GM12892 (cell line): Measurements from ENCODE around the gene CCL4.
"Not testable (repeated sequence)": the region's sequence is repeated elsewhere in the genome, so short reads cannot be mapped to it uniquely, and the experiment has no call there.

Experiments
- DNase-seq: peaks from one replicate; pipeline ENCODE4 v3.0.0; 2011; ENCODE audit not compliant: insufficient read length
- FAIRE-seq: peaks from 2 replicates; lab custom pipeline; 2011; peaks lifted over from hg19 to GRCh38; lab: Jason Lieb, UNC
- POLR2A ChIP-seq: IDR thresholded peaks from 2 replicates; pipeline ENCODE4 v1.6.1; 2011; ENCODE audit warnings: low read depth, low read length, control low read depth
- POLR2AphosphoS5 ChIP-seq: IDR thresholded peaks from 2 replicates; pipeline ENCODE4 v1.6.1; 2011; ENCODE audit warnings: low read depth, low read length, control low read depth
- TAF1 ChIP-seq: IDR thresholded peaks from 2 replicates; pipeline ENCODE4 v1.6.1; 2011; ENCODE audit warnings: low read depth, mild to moderate bottlenecking, control low read depth, low read length, borderline replicate concordance

CCL4 gene

GRCh38 chr17:36111068-36111490 lies 7.5 kb downstream of the CCL4 start:
- FAIRE-seq (no peak), DNase-seq (no peak)
- no peak for TF ChIP-seq TAF1
- TF ChIP-seq POLR2A, result no peak
- TF ChIP-seq POLR2AphosphoS5, result no peak

GRCh38 chr17:36112572-36112971 lies 8.9 kb downstream of the CCL4 start:
- FAIRE-seq, result no peak
- no peak for DNase-seq
- TF ChIP-seq TAF1 (no peak), POLR2A (no peak), POLR2AphosphoS5 (no peak)

GRCh38 chr17:36113131-36113530 lies 9.5 kb downstream of the CCL4 start:
- DNase-seq, FAIRE-seq: not testable (repeated sequence)

GRCh38 chr17:36114971-36115648 lies 11.5 kb downstream of the CCL4 start:
- FAIRE-seq, DNase-seq: not testable (repeated sequence)

GRCh38 chr17:36115649-36115977 lies 12.0 kb downstream of the CCL4 start:
- not testable (repeated sequence) for DNase-seq

GRCh38 chr17:36117505-36118382 lies 14.1 kb downstream of the CCL4 start:
- FAIRE-seq (no peak), DNase-seq (no peak)
- TF ChIP-seq POLR2AphosphoS5, result no peak
- no peak for TF ChIP-seq TAF1
- TF ChIP-seq POLR2A, result no peak

More at GRCh38 chr17:36115649-36115977, 12.0 kb downstream of the CCL4 start:
- FAIRE-seq, result not testable (repeated sequence)

- TF ChIP-seq TAF1 (no peak), POLR2A (no peak), POLR2AphosphoS5 (no peak)
- no peak for DNase-seq
- FAIRE-seq, result no peak
Measured at GRCh38 chr17:36118477-36119353, 15.1 kb downstream of the CCL4 start.

- FAIRE-seq, result no peak
- TF ChIP-seq POLR2A, result no peak
- TF ChIP-seq POLR2AphosphoS5, result no peak
- no peak for DNase-seq
Measured at GRCh38 chr17:36120221-36120620, 16.6 kb downstream of the CCL4 start.

- not testable (repeated sequence) for DNase-seq, FAIRE-seq
Measured at GRCh38 chr17:36121099-36121498, 17.5 kb downstream of the CCL4 start.

- no peak for DNase-seq
Measured at GRCh38 chr17:36123431-36123830, 19.8 kb downstream of the CCL4 start.

GRCh38 chr17:36124879-36125824 lies 21.5 kb downstream of the CCL4 start:
- no peak for FAIRE-seq
- TF ChIP-seq POLR2AphosphoS5, result no peak
- TF ChIP-seq POLR2A, result no peak
- no peak for TF ChIP-seq TAF1

More at GRCh38 chr17:36123431-36123830, 19.8 kb downstream of the CCL4 start:
- TF ChIP-seq POLR2AphosphoS5, result no peak
- TF ChIP-seq TAF1, result no peak
- TF ChIP-seq POLR2A, result no peak
- no peak for FAIRE-seq

More at GRCh38 chr17:36124879-36125824, 21.5 kb downstream of the CCL4 start:
- no peak for DNase-seq
